Transverse colon (tissue), 4 donors: Measurements from ENCODE around the gene DEDD. TPM values are rescaled to one million over a fixed set of nuclear protein-coding genes. Genes with fewer than 3 reads are reported as not detected.

ENCODE experiments used
- DNase-seq: peaks from one replicate; pipeline ENCODE4 v3.0.0-alpha.2; 2019
- H3K27ac ChIP-seq, 4 donors: fragments of 200-600 bp; sonication (generic); 2 replicates each; pipeline ENCODE4 v1.5.1; 2016 to 2018; ENCODE audit warnings: inconsistent platforms in 4 of 4
- H3K27me3 ChIP-seq: fragments of 200-600 bp; sonication (generic); 2 replicates; pipeline ENCODE4 v1.5.1; 2017; ENCODE audit warnings: inconsistent platforms
- H3K36me3 ChIP-seq, 4 donors: fragments of 200-600 bp; sonication (generic); 2 replicates each; pipeline ENCODE4 v1.5.1; 2017 to 2019; ENCODE audit warnings: inconsistent platforms in 4 of 4
- H3K4me1 ChIP-seq, 4 donors: fragments of 200-600 bp; sonication (generic); 2 replicates each; pipeline ENCODE4 v1.5.1; 2017 to 2020; ENCODE audit warnings: inconsistent platforms in 4 of 4
- H3K4me3 ChIP-seq, 4 donors: fragments of 200-600 bp; sonication (generic); 1 replicate in 1 of 4; 2 replicates in 3 of 4; pipeline versions ENCODE4 v1.5.1 to v1.6.1; 2017 to 2019; ENCODE audit warnings: inconsistent platforms in 4 of 4
- H3K9me3 ChIP-seq, 2 donors: fragments of 200-600 bp; sonication (generic); 2 replicates each; pipeline ENCODE4 v1.5.1; 2017 to 2019; ENCODE audit warnings: inconsistent platforms in 2 of 2
- CTCF ChIP-seq, 5 experiments: fragments of 200-600 bp in 3 of 5; fragments of 450-650 bp in 2 of 5; sonication (generic) in 3 of 5; IDR thresholded peaks; 1 replicate in 2 of 5; 2 replicates in 3 of 5; pipeline ENCODE4 v1.5.1; 2016 to 2017; ENCODE audit warnings: antibody characterized with exemption in 5 of 5, inconsistent platforms in 3 of 5, mild to moderate bottlenecking in 2 of 5, moderate library complexity in 1 of 5
- EP300 ChIP-seq: sonication (generic); formaldehyde crosslinking; IDR thresholded peaks from one replicate; pipeline ENCODE4 v1.6.1; 2017; ENCODE audit warnings: antibody characterized with exemption, low read depth
- POLR2A ChIP-seq: fragments of 450-650 bp; IDR thresholded peaks from one replicate; pipeline ENCODE4 v1.6.1; 2016; ENCODE audit warnings: antibody characterized with exemption, mild to moderate bottlenecking, moderate library complexity
- POLR2AphosphoS5 ChIP-seq, 3 donors: sonication (generic); formaldehyde crosslinking; IDR thresholded peaks; one replicate each; pipeline ENCODE4 v1.6.1; 2016; ENCODE audit warnings: antibody characterized with exemption in 3 of 3
- WGBS, 2 donors: methylation state at CpG; one replicate each; pipeline ENCODE4 v1.1.5; 2018; ENCODE audit warnings: low coverage in 1 of 2; 5-methylcytosine and 5-hydroxymethylcytosine counted together
- in situ Hi-C, 4 donors: fragments of 200-750 bp; cut with MboI; loops; one replicate each; pipeline versions ENCODE4 v1.15.0 to v1.15.1; 2017; ENCODE audit warnings: low sequenced_read_pairs in 3 of 4, low pct_ligation_motif_present in 1 of 4, low pct_unique_long_range_greater_than_20kb in 1 of 4
- intact Hi-C: fragments of 100-400 bp; cut with DNase I; formaldehyde crosslinking; loops from one replicate; pipeline ENCODE4 v1.15.1; 2023; ENCODE audit warnings: low total_unique reads
- total RNA-seq, 4 donors: library from RNA; depleted of rRNA; stranded (reverse); fragments of >200 nt; gene quantifications; one replicate each; pipeline ENCODE4 v1.1.0, GENCODE V29; 2016

The DEDD gene
- total RNA-seq, 4 donors from 2014 or later, result 30.3 to 73.7 (median 38.6) TPM

- intact Hi-C loops, result no loop called here
- in situ Hi-C loops, result loop anchor here in 2 of 4 donors (5.0 to 25.0 kb wide), 3 partner anchors 95 to 255 kb away; no protein-coding TSS in a partner anchor
- H3K4me1 ChIP-seq, result peaks cover 0 to 21% (median 6%) of the 10 kb centered on the region in 4 donors
- no peaks in the 10 kb centered on the region for H3K9me3 ChIP-seq
- TF ChIP-seq POLR2A (no peak), CTCF (IDR thresholded peaks at IDR 0.05) (no peak)
- no peaks in the 10 kb centered on the region for H3K27me3 ChIP-seq
- no peaks in the 10 kb centered on the region for H3K36me3 ChIP-seq
- no peak for DNase-seq
- 94 to 100% methylated on average over 5 to 7 of the region's 7 CpGs for WGBS, 2 donors
- no peak overlapping the region for H3K27ac ChIP-seq
- no peak overlapping the region for H3K4me3 ChIP-seq
These were observed 40.5 kb downstream of the DEDD start for GRCh38 chr1:161091796-161092507.

GRCh38 chr1:161091093-161091492, 41.4 kb downstream of the DEDD start:
- in situ Hi-C loops, result loop anchor here in 2 of 4 donors (5.0 to 25.0 kb wide), 3 partner anchors 94 to 254 kb away; no protein-coding TSS in a partner anchor
- intact Hi-C loops, result no loop called here
- no peaks in the 10 kb centered on the region for H3K36me3 ChIP-seq
- DNase-seq, result no peak
- no peak overlapping the region for H3K4me3 ChIP-seq
- no peak overlapping the region for H3K27ac ChIP-seq
- H3K9me3 ChIP-seq, result no peaks in the 10 kb centered on the region
- no peaks in the 10 kb centered on the region for H3K27me3 ChIP-seq
- TF ChIP-seq POLR2AphosphoS5 (IDR thresholded peaks at IDR 0.05), result no peak
- TF ChIP-seq POLR2A, result no peak
- no peak for TF ChIP-seq EP300
- no peak for TF ChIP-seq CTCF (IDR thresholded peaks at IDR 0.05)
- 87 to 100% methylated on average over 2 to 5 of the region's 5 CpGs for WGBS, 2 donors
- peaks cover 0 to 15% (median 10%) of the 10 kb centered on the region in 4 donors for H3K4me1 ChIP-seq

- no peak for DNase-seq
- Histone ChIP-seq H3K4me3 (no peak overlapping the region), H3K4me1 (peaks cover 0 to 18% (median 12%) of the 10 kb centered on the region in 4 donors), H3K9me3 (no peaks in the 10 kb centered on the region), H3K27ac (no peak overlapping the region), H3K36me3 (no peaks in the 10 kb centered on the region), H3K27me3 (no peaks in the 10 kb centered on the region)
- TF ChIP-seq EP300 (no peak), POLR2AphosphoS5 (IDR thresholded peaks at IDR 0.05) (no peak)
- intact Hi-C loops (no loop called here), in situ Hi-C loops (loop anchor here in 2 of 4 donors (5.0 to 25.0 kb wide), 3 partner anchors 93 to 253 kb away; no protein-coding TSS in a partner anchor)
- WGBS, 2 donors, result 77 to 87% methylated on average over 3 of the region's 3 CpGs
These were observed 41.9 kb downstream of the DEDD start for GRCh38 chr1:161090617-161091016.

GRCh38 chr1:161089938-161090337, 42.5 kb downstream of the DEDD start:
- no peaks in the 10 kb centered on the region for H3K36me3 ChIP-seq
- H3K27ac ChIP-seq, result peak overlapping the region in 1 of 4 donors; percentile 23
- WGBS, 2 donors, result 95 to 98% methylated on average over 3 to 5 of the region's 5 CpGs
- H3K4me3 ChIP-seq, result no peak overlapping the region
- H3K27me3 ChIP-seq, result no peaks in the 10 kb centered on the region
- peaks cover 0 to 18% (median 12%) of the 10 kb centered on the region in 4 donors for H3K4me1 ChIP-seq
- no peak for TF ChIP-seq CTCF (IDR thresholded peaks at IDR 0.05)
- TF ChIP-seq POLR2AphosphoS5 (IDR thresholded peaks at IDR 0.05), result no peak
- no peak for TF ChIP-seq POLR2A
- TF ChIP-seq EP300, result no peak
- DNase-seq, result no peak
- in situ Hi-C loops (loop anchor here in 2 of 4 donors (5.0 to 25.0 kb wide), 3 partner anchors 93 to 253 kb away; no protein-coding TSS in a partner anchor), intact Hi-C loops (loop anchor here (5.0 kb wide), 1 partner anchor 1873 kb away; no protein-coding TSS in a partner anchor)
- no peaks in the 10 kb centered on the region for H3K9me3 ChIP-seq
